Testis (tissue), 3 donors: ENCODE measurements around the gene CNGB1. TPM values are rescaled to one million over a fixed set of nuclear protein-coding genes. Genes with fewer than 3 reads are reported as not detected.

ENCODE experiments used
- DNase-seq: peaks from one replicate; pipeline ENCODE4 v3.0.0-alpha.2; 2019
- H3K27ac ChIP-seq, 2 donors: fragments of 200-600 bp; sonication (generic); one replicate each; pipeline ENCODE4 v1.5.1; 2019
- H3K27me3 ChIP-seq: fragments of 200-600 bp; sonication (generic); one replicate; pipeline ENCODE4 v1.5.1; 2019
- H3K36me3 ChIP-seq: fragments of 200-600 bp; sonication (generic); one replicate; pipeline ENCODE4 v1.5.1; 2017; ENCODE audit warnings: low read depth; ENCODE audit errors: missing control alignments
- H3K4me1 ChIP-seq: fragments of 200-600 bp; sonication (generic); one replicate; pipeline ENCODE4 v1.5.1; 2019
- H3K4me3 ChIP-seq, 2 donors: fragments of 200-600 bp; sonication (generic); one replicate each; pipeline ENCODE4 v1.5.1; 2017 to 2019
- H3K9me3 ChIP-seq: fragments of 200-600 bp; sonication (generic); one replicate; pipeline ENCODE4 v1.5.1; 2017
- CTCF ChIP-seq, 3 experiments: fragments of 450-650 bp in 2 of 3; fragments of 200-600 bp in 1 of 3; sonication (generic) in 1 of 3; IDR thresholded peaks; one replicate each; pipeline ENCODE4 v1.5.1; 2016 to 2019; ENCODE audit warnings: antibody characterized with exemption in 3 of 3, mild to moderate bottlenecking in 2 of 3, moderate library complexity in 1 of 3
- POLR2A ChIP-seq: fragments of 450-650 bp; IDR thresholded peaks from one replicate; pipeline ENCODE4 v1.6.1; 2017; ENCODE audit warnings: antibody characterized with exemption, mild to moderate bottlenecking, moderate library complexity
- WGBS, 2 donors: methylation state at CpG; one replicate each; pipeline ENCODE4 v1.1.5; 2018; 5-methylcytosine and 5-hydroxymethylcytosine counted together
- intact Hi-C: fragments of 100-400 bp; cut with DNase I; formaldehyde crosslinking; loops from one replicate; pipeline ENCODE4 v1.15.1; 2023; ENCODE audit warnings: low total_unique reads
- polyA plus RNA-seq: library from polyadenylated mRNA; stranded (reverse); fragments of 350-450 nt; fragmentation: Illumina TruSeq; extraction: RNeasy Lipid Tissue Mini Kit (QIAGEN cat#74804); gene quantifications from one replicate; pipeline ENCODE4 v1.2.3, GENCODE V29; 2014; ENCODE audit warnings: low read depth, low replicate concordance; ENCODE audit not compliant: insufficient read depth
- total RNA-seq, 2 donors: library from RNA; depleted of rRNA; stranded (reverse); fragments of >200 nt; gene quantifications; one replicate each; pipeline ENCODE4 v1.2.3, GENCODE V29; 2016

CNGB1 gene
- total and polyA plus RNA-seq, 3 donors from 2014 or later = 0.76 to 1.2 (median 0.87) TPM

GRCh38 chr16:57901480-57902069 is 69.4 kb downstream of the CNGB1 start:
- no peaks in the 10 kb centered on the region for H3K36me3 ChIP-seq
- H3K4me1 ChIP-seq = no peaks in the 10 kb centered on the region
- TF ChIP-seq CTCF (IDR thresholded peaks at IDR 0.05) (no peak), POLR2A (no peak)
- DNase-seq = no peak
- no peaks in the 10 kb centered on the region for H3K9me3 ChIP-seq
- no peak overlapping the region for H3K4me3 ChIP-seq
- H3K27me3 ChIP-seq = no peaks in the 10 kb centered on the region
- no peak overlapping the region for H3K27ac ChIP-seq
- intact Hi-C loops = no loop called here
- 83 to 91% methylated on average over 12 of the region's 12 CpGs for WGBS, 2 donors

GRCh38 chr16:57900796-57901479 is 70.0 kb downstream of the CNGB1 start:
- H3K27me3 ChIP-seq = no peaks in the 10 kb centered on the region
- H3K4me1 ChIP-seq = no peaks in the 10 kb centered on the region
- H3K27ac ChIP-seq = no peak overlapping the region
- no peak overlapping the region for H3K4me3 ChIP-seq
- no peak for DNase-seq
- intact Hi-C loops = no loop called here
- TF ChIP-seq POLR2A (no peak), CTCF (IDR thresholded peaks at IDR 0.05) (no peak)
- no peaks in the 10 kb centered on the region for H3K9me3 ChIP-seq
- no peaks in the 10 kb centered on the region for H3K36me3 ChIP-seq
- 80 to 81% methylated on average over 7 to 11 of the region's 11 CpGs for whole genome bisulfite sequencing, 2 donors

- TF ChIP-seq POLR2A (no peak), CTCF (IDR thresholded peaks at IDR 0.05) (peak; percentile 60 to 89 (median 79))
- no peaks in the 10 kb centered on the region for H3K27me3 ChIP-seq
- no peaks in the 10 kb centered on the region for H3K36me3 ChIP-seq
- H3K27ac ChIP-seq = no peak overlapping the region
- WGBS, 2 donors = 39 to 41% methylated on average over 12 of the region's 12 CpGs
- no peaks in the 10 kb centered on the region for H3K4me1 ChIP-seq
- DNase-seq = peak; percentile 88
- no peaks in the 10 kb centered on the region for H3K9me3 ChIP-seq
- H3K4me3 ChIP-seq = no peak overlapping the region
- intact Hi-C loops = no loop called here
Measured at GRCh38 chr16:57899771-57900661, 70.9 kb downstream of the CNGB1 start.

- H3K9me3 ChIP-seq = no peaks in the 10 kb centered on the region
- DNase-seq = no peak
- no peak overlapping the region for H3K4me3 ChIP-seq
- WGBS, 2 donors = 67 to 77% methylated on average over 5 of the region's 5 CpGs
- H3K27me3 ChIP-seq = no peaks in the 10 kb centered on the region
- no peaks in the 10 kb centered on the region for H3K36me3 ChIP-seq
- no peak overlapping the region for H3K27ac ChIP-seq
- intact Hi-C loops = no loop called here
- no peaks in the 10 kb centered on the region for H3K4me1 ChIP-seq
- TF ChIP-seq POLR2A = no peak
- no peak for TF ChIP-seq CTCF (IDR thresholded peaks at IDR 0.05)
Measured at GRCh38 chr16:57898961-57899360, 72.0 kb downstream of the CNGB1 start.
